ENCODE results near the gene AVP. TPM values are rescaled to one million over a fixed set of nuclear protein-coding genes. Genes with fewer than 3 reads are reported as not detected.

AVP gene
- total RNA-seq, 4 donors from 2014 or later: not detected

GRCh38 chr20:3085571-3086072 is 1.1 kb upstream of the AVP start:
- H3K27me3 ChIP-seq: peaks cover 4 to 7% of the 10 kb centered on the region in 2 donors
- H3K4me1 ChIP-seq: no peaks in the 10 kb centered on the region
- no peak overlapping the region for H3K4me3 ChIP-seq
- TF ChIP-seq, protein P1, sequence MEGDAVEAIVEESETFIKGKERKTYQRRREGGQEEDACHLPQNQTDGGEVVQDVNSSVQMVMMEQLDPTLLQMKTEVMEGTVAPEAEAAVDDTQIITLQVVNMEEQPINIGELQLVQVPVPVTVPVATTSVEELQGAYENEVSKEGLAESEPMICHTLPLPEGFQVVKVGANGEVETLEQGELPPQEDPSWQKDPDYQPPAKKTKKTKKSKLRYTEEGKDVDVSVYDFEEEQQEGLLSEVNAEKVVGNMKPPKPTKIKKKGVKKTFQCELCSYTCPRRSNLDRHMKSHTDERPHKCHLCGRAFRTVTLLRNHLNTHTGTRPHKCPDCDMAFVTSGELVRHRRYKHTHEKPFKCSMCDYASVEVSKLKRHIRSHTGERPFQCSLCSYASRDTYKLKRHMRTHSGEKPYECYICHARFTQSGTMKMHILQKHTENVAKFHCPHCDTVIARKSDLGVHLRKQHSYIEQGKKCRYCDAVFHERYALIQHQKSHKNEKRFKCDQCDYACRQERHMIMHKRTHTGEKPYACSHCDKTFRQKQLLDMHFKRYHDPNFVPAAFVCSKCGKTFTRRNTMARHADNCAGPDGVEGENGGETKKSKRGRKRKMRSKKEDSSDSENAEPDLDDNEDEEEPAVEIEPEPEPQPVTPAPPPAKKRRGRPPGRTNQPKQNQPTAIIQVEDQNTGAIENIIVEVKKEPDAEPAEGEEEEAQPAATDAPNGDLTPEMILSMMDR (IDR thresholded peaks at IDR 0.05): no peak
- TF ChIP-seq POLR2A (IDR thresholded peaks at IDR 0.05): no peak
- no peak overlapping the region for H3K27ac ChIP-seq
- H3K9me3 ChIP-seq: no peaks in the 10 kb centered on the region
- no peak for DNase-seq
- intact Hi-C loops (cut with DNase I; ENCODE audit: low total_unique reads): no loop called here
- no peaks in the 10 kb centered on the region for H3K36me3 ChIP-seq

DNA sequence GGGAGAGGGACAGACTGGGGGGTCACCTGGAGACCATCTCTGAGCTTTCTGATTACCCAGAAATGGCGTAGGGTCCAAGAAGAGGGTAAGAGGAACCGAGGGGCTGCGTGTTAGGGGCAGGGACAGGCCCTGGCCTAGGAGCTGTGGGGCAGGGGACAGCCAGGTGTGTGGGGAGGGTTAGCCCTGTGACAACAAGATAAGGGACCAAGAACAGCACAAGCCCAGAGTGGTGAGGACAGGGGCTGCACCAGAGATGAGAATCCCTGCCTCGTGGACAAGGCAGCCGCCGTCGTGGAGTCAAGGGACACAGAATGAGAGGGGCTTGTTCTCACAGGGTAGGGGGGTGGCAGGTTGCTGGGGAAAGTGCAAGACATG is 449 bp upstream of the AVP start:
- intact Hi-C loops (cut with DNase I; ENCODE audit: low total_unique reads): no loop called here
- Histone ChIP-seq H3K27me3 (peaks cover 4 to 7% of the 10 kb centered on the region in 2 donors), H3K27ac (no peak overlapping the region), H3K4me1 (no peaks in the 10 kb centered on the region), H3K9me3 (no peaks in the 10 kb centered on the region), H3K4me3 (no peak overlapping the region), H3K36me3 (no peaks in the 10 kb centered on the region)
- TF ChIP-seq POLR2A (IDR thresholded peaks at IDR 0.05): no peak
- TF ChIP-seq, protein P1 (IDR thresholded peaks at IDR 0.05): no peak
- DNase-seq: no peak

- H3K27ac ChIP-seq: no peak overlapping the region
- no peak overlapping the region for H3K4me3 ChIP-seq
- no peaks in the 10 kb centered on the region for H3K9me3 ChIP-seq
- TF ChIP-seq POLR2A (IDR thresholded peaks at IDR 0.05): no peak
- TF ChIP-seq, protein P1 (IDR thresholded peaks at IDR 0.05): no peak
- H3K27me3 ChIP-seq: peaks cover 4 to 7% of the 10 kb centered on the region in 2 donors
- intact Hi-C loops (cut with DNase I; ENCODE audit: low total_unique reads): no loop called here
- H3K36me3 ChIP-seq: no peaks in the 10 kb centered on the region
- no peak for DNase-seq
- no peaks in the 10 kb centered on the region for H3K4me1 ChIP-seq
Measured at GRCh38 chr20:3082955-3083952, 1.3 kb downstream of the AVP start.

GRCh38 chr20:3082306-3082951 is 2.1 kb downstream of the AVP start:
- Histone ChIP-seq H3K4me1 (no peaks in the 10 kb centered on the region), H3K9me3 (no peaks in the 10 kb centered on the region), H3K27ac (no peak overlapping the region), H3K27me3 (peaks cover 4 to 7% of the 10 kb centered on the region in 2 donors), H3K4me3 (no peak overlapping the region), H3K36me3 (no peaks in the 10 kb centered on the region)
- intact Hi-C loops (cut with DNase I; ENCODE audit: low total_unique reads): no loop called here
- TF ChIP-seq, protein P1 (IDR thresholded peaks at IDR 0.05): no peak
- TF ChIP-seq POLR2A (IDR thresholded peaks at IDR 0.05): no peak
- no peak for DNase-seq

DNA sequence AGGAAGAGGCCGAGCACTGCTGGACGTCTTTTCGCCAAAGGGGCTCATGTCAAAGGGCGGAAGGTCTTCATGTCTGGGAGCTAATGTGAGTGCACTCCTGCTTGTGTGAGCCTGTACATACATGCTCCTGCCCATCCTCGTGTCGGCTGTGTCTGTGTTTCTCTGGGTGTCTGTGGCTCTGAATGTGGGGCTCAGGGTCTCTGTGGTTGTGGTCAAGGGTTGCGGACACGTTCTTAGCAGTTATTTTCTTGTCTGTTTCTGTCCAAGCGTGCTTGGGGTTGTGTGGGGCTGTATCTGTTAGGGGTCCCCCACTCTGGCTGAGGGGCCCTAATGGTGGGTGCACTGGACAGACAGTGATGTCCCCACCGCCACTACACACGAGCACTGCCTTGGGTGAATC is 2.9 kb downstream of the AVP start:
- TF ChIP-seq, protein P1 (IDR thresholded peaks at IDR 0.05): no peak
- no peak for TF ChIP-seq POLR2A (IDR thresholded peaks at IDR 0.05)
- no peak for DNase-seq
- Histone ChIP-seq H3K36me3 (no peaks in the 10 kb centered on the region), H3K27ac (no peak overlapping the region), H3K9me3 (no peaks in the 10 kb centered on the region), H3K4me3 (no peak overlapping the region), H3K27me3 (peaks cover 4 to 7% of the 10 kb centered on the region in 2 donors), H3K4me1 (no peaks in the 10 kb centered on the region)
- intact Hi-C loops (cut with DNase I; ENCODE audit: low total_unique reads): no loop called here

Measured in uterus (tissue), 4 donors.